Spleen (tissue), 7 donors: ENCODE results near the gene XAGE1B.
"Not testable (repeated sequence)": the region's sequence is repeated elsewhere in the genome, so short reads cannot be mapped to it uniquely, and the experiment has no call there.

Source experiments
- POLR2A ChIP-seq, 3 donors: fragments of 450-650 bp; IDR thresholded peaks; one replicate each; pipeline ENCODE4 v1.5.1; 2017; ENCODE audit warnings: antibody characterized with exemption in 3 of 3, mild to moderate bottlenecking in 1 of 3
- POLR2AphosphoS5 ChIP-seq, 3 donors: sonication (generic); formaldehyde crosslinking; IDR thresholded peaks; one replicate each; pipeline ENCODE4 v1.5.1; 2017; ENCODE audit warnings: antibody characterized with exemption in 3 of 3
- TF ChIP-seq, protein P1 (sequence below), 11 experiments: fragments of 200-600 bp in 7 of 11; fragments of 450-650 bp in 4 of 11; sonication (generic) in 4 of 11; IDR thresholded peaks in 8 of 11; conservative IDR thresholded peaks in 3 of 11; 1 replicate in 7 of 11; 2 replicates in 4 of 11; pipeline versions ENCODE4 v1.4.0 to v1.8.0; 2016 to 2021; ENCODE audit warnings: antibody characterized with exemption in 11 of 11, inconsistent platforms in 4 of 11, mild to moderate bottlenecking in 1 of 11
- donor health status: DM: no; HTN: no; CAD: no; lungs with moderate emphysema.
- donor health status: DM: no; HTN: no; CAD: no.
- donor health status: DM: no; HTN: no; CAD: no.

DNA sequence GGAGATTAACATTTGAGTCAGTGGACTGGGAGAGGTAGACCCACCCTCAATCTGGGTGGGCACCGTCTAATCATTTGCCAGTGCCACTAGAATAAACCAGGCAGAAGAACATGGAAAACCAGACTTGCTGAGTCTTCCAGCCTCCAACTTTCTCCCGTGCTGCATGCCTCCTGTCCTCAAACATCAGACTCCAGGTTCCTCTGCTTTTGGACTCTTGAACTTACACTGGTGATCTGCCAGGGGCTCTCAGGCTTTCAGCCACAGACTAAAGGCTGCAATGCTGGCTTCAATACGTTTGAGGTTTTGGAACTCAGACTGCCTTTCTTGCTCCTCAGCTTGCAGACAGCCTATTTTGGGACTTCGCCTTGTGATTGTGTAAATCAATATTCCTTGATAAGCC lies 24.2 kb upstream of the XAGE1B start:
- TF ChIP-seq, protein P1, sequence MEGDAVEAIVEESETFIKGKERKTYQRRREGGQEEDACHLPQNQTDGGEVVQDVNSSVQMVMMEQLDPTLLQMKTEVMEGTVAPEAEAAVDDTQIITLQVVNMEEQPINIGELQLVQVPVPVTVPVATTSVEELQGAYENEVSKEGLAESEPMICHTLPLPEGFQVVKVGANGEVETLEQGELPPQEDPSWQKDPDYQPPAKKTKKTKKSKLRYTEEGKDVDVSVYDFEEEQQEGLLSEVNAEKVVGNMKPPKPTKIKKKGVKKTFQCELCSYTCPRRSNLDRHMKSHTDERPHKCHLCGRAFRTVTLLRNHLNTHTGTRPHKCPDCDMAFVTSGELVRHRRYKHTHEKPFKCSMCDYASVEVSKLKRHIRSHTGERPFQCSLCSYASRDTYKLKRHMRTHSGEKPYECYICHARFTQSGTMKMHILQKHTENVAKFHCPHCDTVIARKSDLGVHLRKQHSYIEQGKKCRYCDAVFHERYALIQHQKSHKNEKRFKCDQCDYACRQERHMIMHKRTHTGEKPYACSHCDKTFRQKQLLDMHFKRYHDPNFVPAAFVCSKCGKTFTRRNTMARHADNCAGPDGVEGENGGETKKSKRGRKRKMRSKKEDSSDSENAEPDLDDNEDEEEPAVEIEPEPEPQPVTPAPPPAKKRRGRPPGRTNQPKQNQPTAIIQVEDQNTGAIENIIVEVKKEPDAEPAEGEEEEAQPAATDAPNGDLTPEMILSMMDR (IDR thresholded peaks at IDR 0.05 in 8 of 11, conservative IDR thresholded peaks at IDR 0.05 in 3 of 11), result not testable (repeated sequence)
- not testable (repeated sequence) for TF ChIP-seq POLR2A, POLR2AphosphoS5 (IDR thresholded peaks at IDR 0.05)
